HCT116 (cell line): ENCODE results near the gene ATP6V1B1. TPM values are rescaled to one million over a fixed set of nuclear protein-coding genes. Genes with fewer than 3 reads are reported as not detected.

Source experiments
- ATAC-seq: fragments of 200-7000 bp; cut with Tn5 transposase; 2 replicates; pipeline ENCODE4 v1.9.1; 2020; ENCODE audit warnings: mild to moderate bottlenecking, moderate library complexity
- BruUV-seq: library from RNA; stranded (reverse); fragments of 400-500 nt; replicated peaks from 2 replicates; lab custom pipeline; 2021; lab: Mats Ljungman, UMichigan
- CTCF ChIA-PET: fragments of 300-600 bp; sonication (Branson Sonifier 250); formaldehyde crosslinking; loops from one replicate; lab custom pipeline; 2021; ENCODE audit warnings: antibody characterized with exemption; lab: Charles Lee
- POLR2A ChIA-PET: fragments of 300-600, 350-600 bp; sonication (Branson Sonifier 250); formaldehyde crosslinking; loops from one replicate; lab custom pipeline; 2021; ENCODE audit warnings: antibody characterized with exemption; lab: Charles Lee
- RAD21 ChIA-PET, 2 experiments: fragments of 300-600 bp; sonication (Branson Sonifier 250); formaldehyde crosslinking; loops; one replicate each; lab custom pipeline; 2023; ENCODE audit warnings: low total read pairs in 2 of 2; ENCODE audit not compliant: uncharacterized antibody in 2 of 2, unreplicated experiment in 2 of 2, low non-redundant PET in 1 of 2; lab: Charles Lee
- DNase-seq: peaks from one replicate; pipeline ENCODE4 v3.0.0-alpha.2; 2010; ENCODE audit warnings: low read depth, low spot score
- H2AFZ ChIP-seq: fragments of 200-600 bp; shearing (Covaris generic), sonication (generic); 2 replicates; pipeline ENCODE4 v1.6.1; 2017; ENCODE audit warnings: low read depth, mixed run types, mixed read lengths, antibody characterized with exemption, low read length; ENCODE audit not compliant: poor library complexity, severe bottlenecking
- H3K27ac ChIP-seq: 2 replicates; pipeline ENCODE4 v1.5.1; 2012; ENCODE audit warnings: low read depth, low read length
- H3K27me3 ChIP-seq: fragments of 200-600 bp; sonication (generic); 2 replicates; pipeline ENCODE4 v1.6.1; 2016; ENCODE audit warnings: mixed run types, low read length, mixed read lengths; ENCODE audit not compliant: insufficient read depth
- H3K36me3 ChIP-seq, 2 experiments: fragments of 200-500 bp in 1 of 2; fragments of 200-600 bp in 1 of 2; sonication (Bioruptor generic) in 1 of 2; sonication (generic) in 1 of 2; 2 replicates each; pipeline versions ENCODE4 v1.5.1 to v1.6.1; 2014 to 2016; ENCODE audit warnings: low read length in 2 of 2, inconsistent platforms in 1 of 2, mixed read lengths in 1 of 2, mixed run types in 1 of 2; ENCODE audit not compliant: insufficient read depth in 2 of 2, control insufficient read depth in 1 of 2
- H3K4me1 ChIP-seq, 2 experiments: fragments of 200-600 bp in 1 of 2; sonication (generic) in 1 of 2; 2 replicates each; pipeline versions ENCODE4 v1.5.1 to v1.6.1; 2012 to 2017; ENCODE audit warnings: low read length in 2 of 2, inconsistent platforms in 1 of 2, mild to moderate bottlenecking in 1 of 2, mixed read lengths in 1 of 2, mixed run types in 1 of 2, moderate library complexity in 1 of 2; ENCODE audit not compliant: insufficient read depth in 2 of 2, control insufficient read depth in 1 of 2
- H3K4me2 ChIP-seq: fragments of 200-600 bp; sonication (generic); 2 replicates; pipeline ENCODE4 v1.6.1; 2017; ENCODE audit warnings: mixed run types, low read length, mixed read lengths
- H3K4me3 ChIP-seq, 2 experiments: fragments of 200-600 bp in 1 of 2; sonication (generic) in 1 of 2; replicated peaks in 1 of 2; 2 replicates each; pipeline ENCODE4 v1.5.1; 2011 to 2016; ENCODE audit warnings: low read length in 2 of 2, control low read depth in 1 of 2, low read depth in 1 of 2, mild to moderate bottlenecking in 1 of 2, mixed read lengths in 1 of 2, mixed run types in 1 of 2
- H3K79me2 ChIP-seq: fragments of 200-600 bp; sonication (generic); 2 replicates; pipeline ENCODE4 v1.6.1; 2017; ENCODE audit warnings: mild to moderate bottlenecking, mixed run types, low read length, moderate library complexity, mixed read lengths; ENCODE audit not compliant: insufficient read depth
- H3K9ac ChIP-seq: fragments of 200-600 bp; sonication (generic); 2 replicates; pipeline ENCODE4 v1.6.1; 2016; ENCODE audit warnings: low read length, mixed read lengths
- H3K9me2 ChIP-seq: fragments of 200-600 bp; sonication (generic), shearing (Covaris generic); 2 replicates; pipeline ENCODE4 v1.6.1; 2017; ENCODE audit warnings: mixed run types, mild to moderate bottlenecking, moderate library complexity; ENCODE audit not compliant: insufficient read depth
- H3K9me3 ChIP-seq, 2 experiments: fragments of 200-500 bp in 1 of 2; fragments of 200-600 bp in 1 of 2; sonication (Bioruptor generic) in 1 of 2; sonication (generic) in 1 of 2; 2 replicates each; pipeline ENCODE4 v1.6.1; 2014 to 2017; ENCODE audit warnings: low read length in 2 of 2, mixed read lengths in 2 of 2, inconsistent platforms in 1 of 2, low read depth in 1 of 2, mild to moderate bottlenecking in 1 of 2, mixed run types in 1 of 2, moderate library complexity in 1 of 2; ENCODE audit not compliant: control insufficient read depth in 1 of 2, insufficient read depth in 1 of 2
- H4K20me1 ChIP-seq: fragments of 200-600 bp; sonication (generic), shearing (Covaris generic); 2 replicates; pipeline ENCODE4 v1.6.1; 2017; ENCODE audit warnings: mixed run types, mild to moderate bottlenecking, moderate library complexity; ENCODE audit not compliant: insufficient read depth
- FOSL1 ChIP-seq: IDR thresholded peaks from 2 replicates; pipeline ENCODE4 v1.6.1; 2012; ENCODE audit warnings: low read depth
- JUND ChIP-seq: IDR thresholded peaks from 2 replicates; pipeline ENCODE4 v1.6.1; 2012
- POLR2AphosphoS5 ChIP-seq: IDR thresholded peaks from 2 replicates; pipeline ENCODE4 v1.6.1; 2011; ENCODE audit warnings: mild to moderate bottlenecking, low read depth, low read length, moderate library complexity
- RAD21 ChIP-seq: IDR thresholded peaks from 2 replicates; pipeline ENCODE4 v1.6.1; 2012; ENCODE audit warnings: low read depth, mild to moderate bottlenecking
- SP1 ChIP-seq: IDR thresholded peaks from 2 replicates; pipeline ENCODE4 v1.6.1; 2012; ENCODE audit warnings: low read depth
- SRF ChIP-seq: IDR thresholded peaks from 2 replicates; pipeline ENCODE4 v1.6.1; 2012; ENCODE audit warnings: low read depth
- ZNF274 ChIP-seq: fragments of 200-500 bp; sonication (Bioruptor generic); IDR thresholded peaks from 2 replicates; pipeline ENCODE4 v1.6.1; 2014; ENCODE audit warnings: mild to moderate bottlenecking, low read depth, low read length, inconsistent platforms
- intact Hi-C: fragments of 100-400 bp; cut with micrococcal nuclease; formaldehyde crosslinking; loops from 2 replicates; pipeline ENCODE4 v1.10.0; 2022
- total RNA-seq: library from RNA; stranded (reverse); gene quantifications from one replicate; pipeline ENCODE4 v1.2.1, GENCODE V29; 2021; ENCODE audit not compliant: unreplicated experiment
- TF ChIP-seq, protein P1 (sequence below): IDR thresholded peaks from 2 replicates; pipeline ENCODE4 v1.6.1; 2012
- TF ChIP-seq, protein P2 (sequence below), 3 experiments: fragments of 200-600 bp in 1 of 3; sonication (generic) in 1 of 3; IDR thresholded peaks in 2 of 3; conservative IDR thresholded peaks in 1 of 3; 2 replicates each; pipeline ENCODE4 v1.5.1; 2012 to 2017; ENCODE audit warnings: low read depth in 2 of 3, low read length in 2 of 3, antibody characterized with exemption in 1 of 3, borderline replicate concordance in 1 of 3, control low read depth in 1 of 3, mild to moderate bottlenecking in 1 of 3, mixed read lengths in 1 of 3, mixed run types in 1 of 3, moderate library complexity in 1 of 3; ENCODE audit not compliant: insufficient read depth in 1 of 3
- TF ChIP-seq, protein P3 (sequence below): IDR thresholded peaks from 2 replicates; pipeline ENCODE4 v1.6.1; 2012; ENCODE audit warnings: low read depth

Gene ATP6V1B1
- total RNA-seq, 1 experiment from 2014 or later = 0.74 TPM

DNA sequence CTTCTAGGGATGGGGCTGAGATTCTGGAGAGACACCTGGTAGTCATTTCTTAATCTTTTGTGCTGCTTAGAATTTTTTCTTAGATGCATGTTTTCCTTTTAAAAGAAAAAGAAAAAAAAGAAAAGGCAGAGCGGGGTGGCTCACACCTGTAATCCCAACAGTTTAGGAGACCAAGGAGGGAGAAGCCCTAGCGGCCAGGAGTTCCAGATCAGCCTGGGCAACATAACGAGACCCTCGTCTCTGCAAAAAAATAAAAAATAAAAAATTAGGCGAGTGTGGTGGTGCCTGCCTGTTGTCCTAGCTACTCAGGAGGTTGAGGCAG is 46.0 kb upstream of the ATP6V1B1 start:
- ChIA-PET CTCF (no interaction called here), POLR2A (no interaction called here), RAD21 (no interaction called here)
- no peak for DNase-seq
- Histone ChIP-seq H3K27me3 (no peaks in the 10 kb centered on the region), H3K9me3 (no peaks in the 10 kb centered on the region), H3K4me2 (no peak overlapping the region), H3K9ac (no peak overlapping the region), H2AFZ (no peak overlapping the region), H3K27ac (no peak overlapping the region), H3K79me2 (no peaks in the 10 kb centered on the region), H3K36me3 (no peaks in the 10 kb centered on the region), H4K20me1 (no peaks in the 10 kb centered on the region), H3K4me1 (no peaks in the 10 kb centered on the region), H3K4me3 (no peak overlapping the region), H3K9me2 (no peaks in the 10 kb centered on the region)
- no peak for TF ChIP-seq JUND
- TF ChIP-seq ZNF274 = no peak
- TF ChIP-seq FOSL1 = no peak
- no peak for TF ChIP-seq SRF
- no peak for ATAC-seq
- intact Hi-C loops = no loop called here
- no TSS peak for BruUV-seq

DNA sequence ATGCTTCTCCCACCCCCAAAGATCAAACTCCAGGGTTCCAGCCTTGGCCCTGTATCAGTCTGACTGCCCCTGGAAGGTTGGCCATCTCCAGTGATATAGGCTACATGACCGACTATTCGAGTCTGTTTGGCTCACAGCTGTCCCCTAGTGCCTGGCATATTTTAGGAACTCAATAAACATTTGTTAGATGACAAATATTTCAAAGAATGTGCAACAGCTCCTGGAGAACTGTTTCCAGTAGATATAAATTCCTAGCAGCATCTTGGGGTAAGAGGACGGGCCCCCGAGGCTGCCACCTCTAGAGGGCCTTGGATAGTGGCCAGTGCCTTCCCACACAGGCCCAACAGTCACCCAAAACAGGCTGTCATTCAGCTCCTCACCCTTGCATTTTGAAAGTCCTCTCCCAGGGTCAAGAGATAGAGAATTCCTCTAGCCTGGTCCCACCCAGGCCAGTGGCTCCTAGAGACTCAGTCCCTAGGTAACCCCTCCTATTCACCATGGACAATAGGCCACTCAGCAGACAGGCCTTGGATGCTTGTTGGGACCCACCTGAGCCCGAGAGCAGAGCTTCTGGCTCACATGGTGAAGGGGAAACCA is 45.1 kb upstream of the ATP6V1B1 start:
- H3K27me3 ChIP-seq = no peaks in the 10 kb centered on the region
- intact Hi-C loops = no loop called here
- no peak overlapping the region for H3K27ac ChIP-seq
- no peaks in the 10 kb centered on the region for H4K20me1 ChIP-seq
- ChIA-PET CTCF (no interaction called here), RAD21 (no interaction called here), POLR2A (no interaction called here)
- TF ChIP-seq SP1 (no peak), JUND (no peak), POLR2AphosphoS5 (no peak), RAD21 (no peak)
- TF ChIP-seq, protein P1, sequence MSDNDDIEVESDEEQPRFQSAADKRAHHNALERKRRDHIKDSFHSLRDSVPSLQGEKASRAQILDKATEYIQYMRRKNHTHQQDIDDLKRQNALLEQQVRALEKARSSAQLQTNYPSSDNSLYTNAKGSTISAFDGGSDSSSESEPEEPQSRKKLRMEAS = no peak
- TF ChIP-seq, protein P2, sequence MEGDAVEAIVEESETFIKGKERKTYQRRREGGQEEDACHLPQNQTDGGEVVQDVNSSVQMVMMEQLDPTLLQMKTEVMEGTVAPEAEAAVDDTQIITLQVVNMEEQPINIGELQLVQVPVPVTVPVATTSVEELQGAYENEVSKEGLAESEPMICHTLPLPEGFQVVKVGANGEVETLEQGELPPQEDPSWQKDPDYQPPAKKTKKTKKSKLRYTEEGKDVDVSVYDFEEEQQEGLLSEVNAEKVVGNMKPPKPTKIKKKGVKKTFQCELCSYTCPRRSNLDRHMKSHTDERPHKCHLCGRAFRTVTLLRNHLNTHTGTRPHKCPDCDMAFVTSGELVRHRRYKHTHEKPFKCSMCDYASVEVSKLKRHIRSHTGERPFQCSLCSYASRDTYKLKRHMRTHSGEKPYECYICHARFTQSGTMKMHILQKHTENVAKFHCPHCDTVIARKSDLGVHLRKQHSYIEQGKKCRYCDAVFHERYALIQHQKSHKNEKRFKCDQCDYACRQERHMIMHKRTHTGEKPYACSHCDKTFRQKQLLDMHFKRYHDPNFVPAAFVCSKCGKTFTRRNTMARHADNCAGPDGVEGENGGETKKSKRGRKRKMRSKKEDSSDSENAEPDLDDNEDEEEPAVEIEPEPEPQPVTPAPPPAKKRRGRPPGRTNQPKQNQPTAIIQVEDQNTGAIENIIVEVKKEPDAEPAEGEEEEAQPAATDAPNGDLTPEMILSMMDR (IDR thresholded peaks at IDR 0.05 in 2 of 3, conservative IDR thresholded peaks at IDR 0.05 in 1 of 3; ENCODE audit: borderline replicate concordance in 1 of 3, insufficient read depth in 1 of 3, low read depth in 2 of 3, low read length in 2 of 3) = no peak
- TF ChIP-seq, protein P3, sequence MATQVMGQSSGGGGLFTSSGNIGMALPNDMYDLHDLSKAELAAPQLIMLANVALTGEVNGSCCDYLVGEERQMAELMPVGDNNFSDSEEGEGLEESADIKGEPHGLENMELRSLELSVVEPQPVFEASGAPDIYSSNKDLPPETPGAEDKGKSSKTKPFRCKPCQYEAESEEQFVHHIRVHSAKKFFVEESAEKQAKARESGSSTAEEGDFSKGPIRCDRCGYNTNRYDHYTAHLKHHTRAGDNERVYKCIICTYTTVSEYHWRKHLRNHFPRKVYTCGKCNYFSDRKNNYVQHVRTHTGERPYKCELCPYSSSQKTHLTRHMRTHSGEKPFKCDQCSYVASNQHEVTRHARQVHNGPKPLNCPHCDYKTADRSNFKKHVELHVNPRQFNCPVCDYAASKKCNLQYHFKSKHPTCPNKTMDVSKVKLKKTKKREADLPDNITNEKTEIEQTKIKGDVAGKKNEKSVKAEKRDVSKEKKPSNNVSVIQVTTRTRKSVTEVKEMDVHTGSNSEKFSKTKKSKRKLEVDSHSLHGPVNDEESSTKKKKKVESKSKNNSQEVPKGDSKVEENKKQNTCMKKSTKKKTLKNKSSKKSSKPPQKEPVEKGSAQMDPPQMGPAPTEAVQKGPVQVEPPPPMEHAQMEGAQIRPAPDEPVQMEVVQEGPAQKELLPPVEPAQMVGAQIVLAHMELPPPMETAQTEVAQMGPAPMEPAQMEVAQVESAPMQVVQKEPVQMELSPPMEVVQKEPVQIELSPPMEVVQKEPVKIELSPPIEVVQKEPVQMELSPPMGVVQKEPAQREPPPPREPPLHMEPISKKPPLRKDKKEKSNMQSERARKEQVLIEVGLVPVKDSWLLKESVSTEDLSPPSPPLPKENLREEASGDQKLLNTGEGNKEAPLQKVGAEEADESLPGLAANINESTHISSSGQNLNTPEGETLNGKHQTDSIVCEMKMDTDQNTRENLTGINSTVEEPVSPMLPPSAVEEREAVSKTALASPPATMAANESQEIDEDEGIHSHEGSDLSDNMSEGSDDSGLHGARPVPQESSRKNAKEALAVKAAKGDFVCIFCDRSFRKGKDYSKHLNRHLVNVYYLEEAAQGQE = no peak
- H3K9me2 ChIP-seq = no peaks in the 10 kb centered on the region
- no peak overlapping the region for H3K4me2 ChIP-seq
- no peak for ATAC-seq
- no peaks in the 10 kb centered on the region for H3K79me2 ChIP-seq
- no peaks in the 10 kb centered on the region for H3K4me1 ChIP-seq
- no peak overlapping the region for H3K9ac ChIP-seq
- no TSS peak for BruUV-seq
- H3K9me3 ChIP-seq = no peaks in the 10 kb centered on the region
- H3K36me3 ChIP-seq = no peaks in the 10 kb centered on the region
- no peak for DNase-seq
- H3K4me3 ChIP-seq = no peak overlapping the region
- no peak overlapping the region for H2AFZ ChIP-seq
